ENCODE measurements around the gene MAP1A. TPM values are rescaled to one million over a fixed set of nuclear protein-coding genes. Genes with fewer than 3 reads are reported as not detected.
A peak's percentile ranks its signal among the peaks of the same experiment; 100 is the strongest.
"Not testable (repeated sequence)": the region's sequence is repeated elsewhere in the genome, so short reads cannot be mapped to it uniquely, and the experiment has no call there.

Gene MAP1A
- total and polyA plus RNA-seq, 3 experiments from 2014 or later, result 0.09 to 0.92 (median 0.75) TPM

GRCh38 chr15:43527016-43527801 is 9.8 kb downstream of the MAP1A start:
- Histone ChIP-seq H3K9me3 (ENCODE audit: low read length) (no peaks in the 10 kb centered on the region), H3K36me3 (ENCODE audit: insufficient read depth, low read length) (no peaks in the 10 kb centered on the region), H3K4me3 (ENCODE audit: low read length) (no peak overlapping the region), H3K27ac (ENCODE audit: low read depth, low read length) (no peak overlapping the region), H3K27me3 (ENCODE audit: insufficient read depth, low read length, poor library complexity, severe bottlenecking) (no peaks in the 10 kb centered on the region), H3K4me1 (ENCODE audit: insufficient read depth, low read length) (no peaks in the 10 kb centered on the region)
- peaks cover 0 to 3% of the 10 kb centered on the region in 2 donors for H3K27me3 Mint-ChIP-seq
- H3K36me3 Mint-ChIP-seq, result peaks cover 0 to 3% (median 0%) of the 10 kb centered on the region in 3 donors
- POLR2A ChIA-PET, result no interaction called here
- H3K4me1 Mint-ChIP-seq, result peaks cover 3 to 7% (median 7%) of the 10 kb centered on the region in 3 donors
- peak overlapping the region in 1 of 8 donors; percentile 50 for H3K27ac Mint-ChIP-seq
- no peak for DNase-seq
- no peak overlapping the region for H3K4me3 Mint-ChIP-seq
- CTCF ChIA-PET, result interaction anchor here (2.2 kb wide), 1 partner anchor 13 kb away, joined by 11 read pairs; no protein-coding TSS in a partner anchor
- H3K9me3 Mint-ChIP-seq, result no peaks in the 10 kb centered on the region

DNA sequence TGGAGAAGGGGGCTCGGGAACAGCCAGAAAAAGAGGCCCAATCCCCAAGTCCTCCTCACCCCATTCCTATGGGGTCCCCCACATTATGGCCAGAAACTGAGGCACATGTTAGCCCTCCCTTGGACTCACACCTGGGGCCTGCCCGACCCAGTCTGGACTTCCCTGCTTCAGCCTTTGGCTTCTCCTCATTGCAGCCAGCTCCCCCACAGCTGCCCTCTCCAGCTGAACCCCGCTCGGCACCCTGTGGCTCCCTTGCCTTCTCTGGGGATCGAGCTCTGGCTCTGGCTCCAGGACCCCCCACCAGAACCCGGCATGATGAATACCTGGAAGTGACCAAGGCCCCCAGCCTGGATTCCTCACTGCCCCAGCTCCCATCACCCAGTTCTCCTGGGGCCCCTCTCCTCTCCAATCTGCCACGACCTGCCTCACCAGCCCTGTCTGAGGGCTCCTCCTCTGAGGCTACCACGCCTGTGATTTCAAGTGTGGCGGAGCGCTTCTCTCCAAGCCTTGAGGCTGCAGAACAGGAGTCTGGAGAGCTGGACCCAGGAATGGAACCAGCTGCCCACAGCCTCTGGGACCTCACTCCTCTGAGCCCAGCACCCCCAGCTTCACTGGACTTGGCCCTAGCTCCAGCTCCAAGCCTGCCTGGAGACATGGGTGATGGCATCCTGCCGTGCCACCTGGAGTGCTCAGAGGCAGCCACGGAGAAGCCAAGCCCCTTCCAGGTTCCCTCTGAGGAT is 10.6 kb downstream of the MAP1A start:
- no peak overlapping the region for H3K27ac Mint-ChIP-seq
- POLR2A ChIA-PET, result no interaction called here
- H3K36me3 Mint-ChIP-seq, result peaks cover 0 to 1% (median 0%) of the 10 kb centered on the region in 3 donors
- Histone ChIP-seq H3K4me3 (ENCODE audit: low read length) (no peak overlapping the region), H3K9me3 (ENCODE audit: low read length) (no peaks in the 10 kb centered on the region), H3K27me3 (ENCODE audit: insufficient read depth, low read length, poor library complexity, severe bottlenecking) (no peaks in the 10 kb centered on the region), H3K27ac (ENCODE audit: low read depth, low read length) (no peak overlapping the region), H3K36me3 (ENCODE audit: insufficient read depth, low read length) (no peaks in the 10 kb centered on the region), H3K4me1 (ENCODE audit: insufficient read depth, low read length) (no peaks in the 10 kb centered on the region)
- no peaks in the 10 kb centered on the region for H3K9me3 Mint-ChIP-seq
- H3K4me1 Mint-ChIP-seq, result peaks cover 3 to 7% (median 7%) of the 10 kb centered on the region in 3 donors
- H3K27me3 Mint-ChIP-seq, result peaks cover 0 to 3% of the 10 kb centered on the region in 2 donors
- H3K4me3 Mint-ChIP-seq, result no peak overlapping the region
- CTCF ChIA-PET, result interaction anchor here (2.2 kb wide), 1 partner anchor 13 kb away, joined by 11 read pairs; no protein-coding TSS in a partner anchor
- no peak for DNase-seq

DNA sequence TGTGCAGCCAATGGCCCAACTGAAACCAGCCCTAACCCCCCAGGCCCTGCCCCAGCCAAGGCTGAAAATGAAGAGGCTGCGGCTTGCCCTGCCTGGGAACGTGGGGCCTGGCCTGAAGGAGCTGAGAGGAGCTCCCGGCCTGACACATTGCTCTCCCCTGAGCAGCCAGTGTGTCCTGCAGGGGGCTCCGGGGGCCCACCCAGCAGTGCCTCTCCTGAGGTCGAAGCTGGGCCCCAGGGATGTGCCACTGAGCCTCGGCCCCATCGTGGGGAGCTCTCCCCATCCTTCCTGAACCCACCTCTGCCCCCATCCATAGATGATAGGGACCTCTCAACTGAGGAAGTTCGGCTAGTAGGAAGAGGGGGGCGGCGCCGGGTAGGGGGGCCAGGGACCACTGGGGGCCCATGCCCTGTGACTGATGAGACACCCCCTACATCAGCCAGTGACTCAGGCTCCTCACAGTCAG is 11.2 kb downstream of the MAP1A start:
- Histone ChIP-seq H3K9me3 (ENCODE audit: low read length) (no peaks in the 10 kb centered on the region), H3K4me1 (ENCODE audit: insufficient read depth, low read length) (no peaks in the 10 kb centered on the region), H3K27me3 (ENCODE audit: insufficient read depth, low read length, poor library complexity, severe bottlenecking) (no peaks in the 10 kb centered on the region), H3K4me3 (ENCODE audit: low read length) (no peak overlapping the region), H3K36me3 (ENCODE audit: insufficient read depth, low read length) (no peaks in the 10 kb centered on the region), H3K27ac (ENCODE audit: low read depth, low read length) (no peak overlapping the region)
- DNase-seq, result no peak
- CTCF ChIA-PET, result interaction anchor here (2.2 kb wide), 1 partner anchor 14 kb away, joined by 11 read pairs; no protein-coding TSS in a partner anchor
- Mint-ChIP-seq H3K27ac (no peak overlapping the region), H3K36me3 (peaks cover under 1 to 2% (median under 1%) of the 10 kb centered on the region in 3 donors), H3K4me3 (no peak overlapping the region), H3K27me3 (peaks cover 0 to 3% of the 10 kb centered on the region in 2 donors), H3K4me1 (peaks cover 3 to 7% (median 7%) of the 10 kb centered on the region in 3 donors), H3K9me3 (no peaks in the 10 kb centered on the region)
- POLR2A ChIA-PET, result no interaction called here

DNA sequence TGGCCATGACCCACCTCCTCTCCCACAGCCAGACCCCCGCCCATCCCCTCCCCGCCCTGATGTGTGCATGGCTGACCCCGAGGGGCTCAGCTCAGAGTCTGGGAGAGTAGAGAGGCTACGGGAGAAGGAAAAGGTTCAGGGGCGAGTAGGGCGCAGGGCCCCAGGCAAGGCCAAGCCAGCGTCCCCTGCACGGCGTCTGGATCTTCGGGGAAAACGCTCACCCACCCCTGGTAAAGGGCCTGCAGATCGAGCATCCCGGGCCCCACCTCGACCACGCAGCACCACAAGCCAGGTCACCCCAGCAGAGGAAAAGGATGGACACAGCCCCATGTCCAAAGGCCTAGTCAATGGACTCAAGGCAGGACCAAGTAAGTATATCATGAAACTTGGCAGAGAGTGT is 11.7 kb downstream of the MAP1A start:
- peaks cover 4 to 6% (median 5%) of the 10 kb centered on the region in 3 donors for H3K36me3 Mint-ChIP-seq
- H3K9me3 ChIP-seq (ENCODE audit: low read length), result no peaks in the 10 kb centered on the region
- H3K4me1 Mint-ChIP-seq, result peaks cover 3 to 7% (median 7%) of the 10 kb centered on the region in 3 donors
- peaks cover 0 to 3% of the 10 kb centered on the region in 2 donors for H3K27me3 Mint-ChIP-seq
- peak overlapping the region in 1 of 8 donors; percentile 45 for H3K27ac Mint-ChIP-seq
- no peaks in the 10 kb centered on the region for H3K27me3 ChIP-seq (ENCODE audit: insufficient read depth, low read length, poor library complexity, severe bottlenecking)
- no peak for DNase-seq
- no peaks in the 10 kb centered on the region for H3K4me1 ChIP-seq (ENCODE audit: insufficient read depth, low read length)
- ChIA-PET POLR2A (no interaction called here), CTCF (interaction anchor here (2.2 kb wide), 1 partner anchor 14 kb away, joined by 11 read pairs; no protein-coding TSS in a partner anchor)
- no peak overlapping the region for H3K27ac ChIP-seq (ENCODE audit: low read depth, low read length)
- no peak overlapping the region for H3K4me3 Mint-ChIP-seq
- no peak overlapping the region for H3K4me3 ChIP-seq (ENCODE audit: low read length)
- no peaks in the 10 kb centered on the region for H3K36me3 ChIP-seq (ENCODE audit: insufficient read depth, low read length)
- H3K9me3 Mint-ChIP-seq, result no peaks in the 10 kb centered on the region

DNA sequence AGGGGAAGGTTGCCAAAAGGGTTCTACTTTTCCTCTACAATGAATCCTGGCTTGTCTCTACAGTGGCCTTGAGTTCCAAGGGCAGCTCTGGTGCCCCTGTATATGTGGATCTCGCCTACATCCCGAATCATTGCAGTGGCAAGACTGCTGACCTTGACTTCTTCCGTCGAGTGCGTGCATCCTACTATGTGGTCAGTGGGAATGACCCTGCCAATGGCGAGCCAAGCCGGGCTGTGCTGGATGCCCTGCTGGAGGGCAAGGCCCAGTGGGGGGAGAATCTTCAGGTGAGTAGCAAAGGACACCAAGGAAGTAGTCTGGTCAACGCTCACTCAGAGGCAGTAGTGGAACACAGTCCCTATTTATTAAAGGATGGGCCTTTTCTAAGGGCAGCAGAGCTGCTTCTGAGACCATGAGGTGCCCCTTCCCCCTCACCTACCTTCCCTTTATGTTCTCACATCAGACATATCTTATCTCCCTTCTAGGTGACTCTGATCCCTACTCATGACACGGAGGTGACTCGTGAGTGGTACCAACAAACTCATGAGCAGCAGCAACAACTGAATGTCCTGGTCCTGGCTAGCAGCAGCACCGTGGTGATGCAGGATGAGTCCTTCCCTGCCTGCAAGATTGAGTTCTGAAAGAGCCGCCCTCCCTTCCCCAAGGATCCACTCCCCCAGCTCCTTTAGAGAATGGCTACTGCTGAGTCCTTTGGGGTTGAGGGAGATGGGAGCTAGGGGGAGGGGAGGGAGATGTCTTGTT is 12.4 kb downstream of the MAP1A start:
- DNase-seq, result no peak
- Mint-ChIP-seq H3K27ac (peak overlapping the region in 1 of 8 donors; percentile 66), H3K9me3 (no peaks in the 10 kb centered on the region), H3K36me3 (peaks cover 4 to 10% (median 5%) of the 10 kb centered on the region in 3 donors), H3K27me3 (peaks cover 0 to 3% of the 10 kb centered on the region in 2 donors), H3K4me1 (peaks cover 3 to 7% (median 7%) of the 10 kb centered on the region in 3 donors), H3K4me3 (no peak overlapping the region)
- CTCF ChIA-PET, result interaction anchor here (2.2 kb wide), 1 partner anchor 15 kb away, joined by 11 read pairs; no protein-coding TSS in a partner anchor
- POLR2A ChIA-PET, result no interaction called here
- H3K36me3 ChIP-seq (ENCODE audit: insufficient read depth, low read length), result no peaks in the 10 kb centered on the region
- no peak overlapping the region for H3K27ac ChIP-seq (ENCODE audit: low read depth, low read length)
- H3K9me3 ChIP-seq (ENCODE audit: low read length), result no peaks in the 10 kb centered on the region
- H3K27me3 ChIP-seq (ENCODE audit: insufficient read depth, low read length, poor library complexity, severe bottlenecking), result no peaks in the 10 kb centered on the region
- H3K4me1 ChIP-seq (ENCODE audit: insufficient read depth, low read length), result no peaks in the 10 kb centered on the region
- no peak overlapping the region for H3K4me3 ChIP-seq (ENCODE audit: low read length)

DNA sequence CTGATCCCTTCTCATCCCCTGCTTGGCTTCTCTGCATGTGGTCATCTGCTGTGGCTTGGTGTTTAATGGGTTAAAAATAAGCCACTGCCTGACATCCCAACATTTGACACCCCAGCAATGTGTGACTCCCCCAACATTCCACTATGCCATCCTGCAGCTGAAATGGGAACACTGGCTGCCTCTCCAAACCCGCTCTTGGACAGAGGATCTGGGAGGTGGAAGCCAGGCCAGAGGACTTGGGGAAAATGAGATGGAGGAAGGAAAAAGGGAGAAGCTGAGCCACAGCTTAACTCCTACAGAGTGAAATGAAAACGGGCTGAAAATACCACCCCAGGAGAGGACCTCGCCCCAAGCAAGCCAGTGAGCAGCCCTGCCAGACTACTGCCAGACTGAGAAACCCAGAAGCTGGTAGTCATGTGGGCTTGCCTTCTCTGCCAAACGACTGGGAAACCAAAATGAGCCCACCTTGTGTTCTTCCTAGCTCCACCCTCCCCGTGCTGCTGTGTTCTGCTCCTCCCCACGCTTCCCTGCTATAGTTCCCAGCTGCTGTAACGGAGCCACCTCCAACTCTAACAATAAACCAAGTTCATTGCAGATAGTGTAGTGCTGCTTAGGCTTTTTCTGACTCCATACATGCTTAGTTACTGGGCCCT is 13.7 kb downstream of the MAP1A start:
- Mint-ChIP-seq H3K9me3 (no peaks in the 10 kb centered on the region), H3K4me1 (no peaks in the 10 kb centered on the region), H3K36me3 (peaks cover 5 to 20% (median 10%) of the 10 kb centered on the region in 3 donors), H3K27ac (peak overlapping the region in 3 of 8 donors; percentile 23 to 33 (median 32)), H3K27me3 (peaks cover 0 to 3% of the 10 kb centered on the region in 2 donors), H3K4me3 (no peak overlapping the region)
- no peaks in the 10 kb centered on the region for H3K36me3 ChIP-seq (ENCODE audit: insufficient read depth, low read length)
- no peaks in the 10 kb centered on the region for H3K27me3 ChIP-seq (ENCODE audit: insufficient read depth, low read length, poor library complexity, severe bottlenecking)
- H3K9me3 ChIP-seq (ENCODE audit: low read length), result no peaks in the 10 kb centered on the region
- no peaks in the 10 kb centered on the region for H3K4me1 ChIP-seq (ENCODE audit: insufficient read depth, low read length)
- no peak overlapping the region for H3K27ac ChIP-seq (ENCODE audit: low read depth, low read length)
- H3K4me3 ChIP-seq (ENCODE audit: low read length), result no peak overlapping the region
- ChIA-PET CTCF (no interaction called here), POLR2A (no interaction called here)
- no peak for DNase-seq

- H3K27ac ChIP-seq (ENCODE audit: low read depth, low read length); H3K9me3 ChIP-seq (ENCODE audit: low read length); POLR2A ChIA-PET: not testable (repeated sequence)
Measured at GRCh38 chr15:43532826-43533225, 15.4 kb downstream of the MAP1A start.

More at GRCh38 chr15:43532826-43533225, 15.4 kb downstream of the MAP1A start:
- peaks cover 7 to 23% (median 10%) of the 10 kb centered on the region in 3 donors for H3K36me3 Mint-ChIP-seq
- H3K4me1 ChIP-seq (ENCODE audit: insufficient read depth, low read length); H3K27me3 Mint-ChIP-seq; H3K27me3 ChIP-seq (ENCODE audit: insufficient read depth, low read length, poor library complexity, severe bottlenecking); H3K36me3 ChIP-seq (ENCODE audit: insufficient read depth, low read length); H3K4me1 Mint-ChIP-seq; H3K4me3 ChIP-seq (ENCODE audit: low read length); H3K27ac Mint-ChIP-seq; H3K9me3 Mint-ChIP-seq; DNase-seq; H3K4me3 Mint-ChIP-seq: not testable (repeated sequence)
- CTCF ChIA-PET, result interaction anchor here (0.6 kb wide), 1 partner anchor 10 kb away, joined by 3 read pairs; no protein-coding TSS in a partner anchor

Data from CD8-positive, alpha-beta memory T cell (primary cell).